WTC11 (cell line): ENCODE results near the gene HEXD. TPM values are rescaled to one million over a fixed set of nuclear protein-coding genes. Genes with fewer than 3 reads are reported as not detected.

Source experiments
- ATAC-seq: fragments of 200-7000 bp; cut with Tn5 transposase; 2 replicates; pipeline ENCODE4 v1.10.0; 2021; ENCODE audit warnings: mild to moderate bottlenecking, moderate library complexity
- CTCF ChIA-PET: fragments of 300-600 bp; sonication (Branson Sonifier 250); formaldehyde crosslinking; loops from one replicate; lab custom pipeline; 2021; ENCODE audit warnings: antibody characterized with exemption; lab: Charles Lee
- POLR2A ChIA-PET: fragments of 350-600 bp; sonication (Branson Sonifier 250); formaldehyde crosslinking; loops from one replicate; lab custom pipeline; 2021; ENCODE audit warnings: antibody characterized with exemption; lab: Charles Lee
- DNase-seq: peaks from one replicate; pipeline ENCODE4 v3.0.0; 2021; ENCODE audit warnings: low spot score
- H3K27ac Mint-ChIP-seq: 2 replicates; pipeline ENCODE4 v1.8.0; 2021; ENCODE audit warnings: mixed read lengths
- H3K27me3 Mint-ChIP-seq: 2 replicates; pipeline ENCODE4 v1.8.0; 2021; ENCODE audit warnings: low read depth, mild to moderate bottlenecking, moderate library complexity, mixed read lengths
- H3K36me3 Mint-ChIP-seq: 2 replicates; pipeline ENCODE4 v1.8.0; 2021; ENCODE audit warnings: mixed read lengths
- H3K4me1 Mint-ChIP-seq: 2 replicates; pipeline ENCODE4 v1.8.0; 2022; ENCODE audit warnings: mixed read lengths
- H3K4me3 Mint-ChIP-seq: 2 replicates; pipeline ENCODE4 v1.8.0; 2021; ENCODE audit warnings: mild to moderate bottlenecking, moderate library complexity, mixed read lengths
- H3K9me3 Mint-ChIP-seq: 2 replicates; pipeline ENCODE4 v1.8.0; 2021; ENCODE audit warnings: mixed read lengths
- CREM ChIP-seq: sonication (generic); formaldehyde crosslinking; IDR thresholded peaks from 2 replicates; pipeline ENCODE4 v1.8.1; 2022; ENCODE audit warnings: mild to moderate bottlenecking, missing genetic modification reagents, moderate library complexity
- ELF4 ChIP-seq: sonication (generic); formaldehyde crosslinking; IDR thresholded peaks from 2 replicates; pipeline ENCODE4 v1.8.1; 2022; ENCODE audit warnings: low read depth, mild to moderate bottlenecking, moderate library complexity, missing genetic modification reagents
- EMX1 ChIP-seq: fragments of 250-450 bp; sonication (Bioruptor Pico); IDR thresholded peaks from 2 replicates; pipeline ENCODE4 v1.8.0; 2021; ENCODE audit warnings: mild to moderate bottlenecking
- GRHL2 ChIP-seq: fragments of 250-450 bp; sonication (Bioruptor Pico); IDR thresholded peaks from 2 replicates; pipeline ENCODE4 v1.8.0; 2022; ENCODE audit warnings: mild to moderate bottlenecking, moderate library complexity; ENCODE audit not compliant: insufficient replicate concordance, severe bottlenecking
- IRF2 ChIP-seq: sonication (generic); formaldehyde crosslinking; IDR thresholded peaks from 2 replicates; pipeline ENCODE4 v1.8.0; 2022; ENCODE audit warnings: low read depth, missing genetic modification reagents, borderline replicate concordance
- NR2C2 ChIP-seq: sonication (generic); formaldehyde crosslinking; IDR thresholded peaks from 2 replicates; pipeline ENCODE4 v1.8.0; 2022; ENCODE audit warnings: mild to moderate bottlenecking, missing genetic modification reagents
- OVOL2 ChIP-seq: fragments of 250-450 bp; sonication (Bioruptor Pico); IDR thresholded peaks from 2 replicates; pipeline ENCODE4 v1.9.0; 2021; ENCODE audit warnings: mild to moderate bottlenecking, borderline replicate concordance
- RELA ChIP-seq: sonication (generic); formaldehyde crosslinking; IDR thresholded peaks from 2 replicates; pipeline ENCODE4 v1.8.1; 2022; ENCODE audit warnings: missing genetic modification reagents, mild to moderate bottlenecking, borderline replicate concordance
- RORB ChIP-seq: fragments of 250-450 bp; sonication (Bioruptor Pico); IDR thresholded peaks from 2 replicates; pipeline ENCODE4 v1.9.0; 2021; ENCODE audit warnings: mild to moderate bottlenecking
- TCF7 ChIP-seq: sonication (generic); formaldehyde crosslinking; IDR thresholded peaks from 2 replicates; pipeline ENCODE4 v1.8.0; 2022; ENCODE audit warnings: mild to moderate bottlenecking, low read depth, missing genetic modification reagents, moderate library complexity
- ZNF121 ChIP-seq: sonication (generic); formaldehyde crosslinking; IDR thresholded peaks from 2 replicates; pipeline ENCODE4 v1.8.0; 2023; ENCODE audit warnings: missing genetic modification reagents
- ZNF138 ChIP-seq: sonication (generic); formaldehyde crosslinking; conservative IDR thresholded peaks from 2 replicates; pipeline ENCODE4 v1.8.1; 2022; ENCODE audit warnings: mild to moderate bottlenecking, moderate library complexity, missing genetic modification reagents
- total RNA-seq: library from RNA; stranded (reverse); gene quantifications from 3 replicates; pipeline ENCODE4 v1.2.3, GENCODE V29; 2021
- TF ChIP-seq, protein P1 (sequence below): sonication (generic); formaldehyde crosslinking; conservative IDR thresholded peaks from 2 replicates; pipeline ENCODE4 v1.8.1; 2022; ENCODE audit warnings: mild to moderate bottlenecking, missing genetic modification reagents
- TF ChIP-seq, protein P2 (sequence below): fragments of 250-450 bp; sonication (Bioruptor Pico); conservative IDR thresholded peaks from 2 replicates; pipeline ENCODE4 v1.9.0; 2021; ENCODE audit warnings: mild to moderate bottlenecking
- TF ChIP-seq, protein P3 (sequence below): sonication (generic); formaldehyde crosslinking; IDR thresholded peaks from 2 replicates; pipeline ENCODE4 v1.8.0; 2022; ENCODE audit warnings: mild to moderate bottlenecking, missing genetic modification reagents
- TF ChIP-seq, protein P4 (sequence below): sonication (generic); formaldehyde crosslinking; IDR thresholded peaks from 2 replicates; pipeline ENCODE4 v1.8.1; 2022; ENCODE audit warnings: mild to moderate bottlenecking, moderate library complexity, missing genetic modification reagents
- TF ChIP-seq, protein P5 (sequence below): sonication (generic); formaldehyde crosslinking; IDR thresholded peaks from 2 replicates; pipeline ENCODE4 v1.8.1; 2023; ENCODE audit warnings: mild to moderate bottlenecking, missing genetic modification reagents, moderate library complexity
- TF ChIP-seq, protein P6 (sequence below): sonication (generic); formaldehyde crosslinking; IDR thresholded peaks from 2 replicates; pipeline ENCODE4 v1.8.1; 2023; ENCODE audit warnings: mild to moderate bottlenecking, missing genetic modification reagents, borderline replicate concordance
- TF ChIP-seq, protein P7 (sequence below): sonication (generic); formaldehyde crosslinking; IDR thresholded peaks from 2 replicates; pipeline ENCODE4 v1.8.0; 2023; ENCODE audit warnings: mild to moderate bottlenecking, missing genetic modification reagents
- TF ChIP-seq, protein P8 (sequence below): sonication (generic); formaldehyde crosslinking; IDR thresholded peaks from 2 replicates; pipeline ENCODE4 v1.8.1; 2023; ENCODE audit warnings: mild to moderate bottlenecking, missing genetic modification reagents, moderate library complexity

HEXD gene
- total RNA-seq, 1 experiment from 2014 or later = 36.0 TPM

DNA sequence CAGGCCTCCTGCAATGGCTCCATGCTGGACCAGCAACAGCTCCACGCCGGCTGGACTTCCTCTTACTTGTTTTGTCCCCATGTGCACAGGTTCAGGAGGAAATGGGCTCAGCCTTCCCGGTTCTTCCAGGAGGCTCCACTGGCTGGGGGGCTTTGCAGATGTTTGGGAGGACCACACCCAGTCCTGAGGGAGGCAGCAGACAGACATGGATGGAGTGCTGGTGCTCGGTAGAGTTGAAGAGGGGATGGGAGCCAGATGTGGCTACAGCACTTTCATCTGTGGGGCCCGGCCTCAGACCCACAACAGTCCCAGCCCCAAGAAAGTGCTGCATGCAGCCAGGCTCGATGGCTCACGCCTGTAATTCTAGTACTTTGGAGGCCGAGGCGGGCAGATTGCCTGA lies 62.2 kb downstream of the HEXD start:
- no peaks in the 10 kb centered on the region for H3K4me1 Mint-ChIP-seq
- H3K4me3 Mint-ChIP-seq = no peak overlapping the region
- DNase-seq (no peak), ATAC-seq (no peak)
- no peaks in the 10 kb centered on the region for H3K27me3 Mint-ChIP-seq
- H3K36me3 Mint-ChIP-seq = peaks cover 47% of the 10 kb centered on the region
- H3K27ac Mint-ChIP-seq = no peak overlapping the region
- H3K9me3 Mint-ChIP-seq = no peaks in the 10 kb centered on the region
- CTCF ChIA-PET = interaction anchor here (0.6 to 1.5 kb wide), 6 partner anchors 14 to 81 kb away, joined by 3 to 6 read pairs (median 4); no protein-coding TSS in a partner anchor
- TF ChIP-seq, protein P1, sequence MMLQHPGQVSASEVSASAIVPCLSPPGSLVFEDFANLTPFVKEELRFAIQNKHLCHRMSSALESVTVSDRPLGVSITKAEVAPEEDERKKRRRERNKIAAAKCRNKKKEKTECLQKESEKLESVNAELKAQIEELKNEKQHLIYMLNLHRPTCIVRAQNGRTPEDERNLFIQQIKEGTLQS (CRISPR knock-in tag) = no peak
- no peak for TF ChIP-seq TCF7 (CRISPR knock-in tag)
- TF ChIP-seq, protein P2, sequence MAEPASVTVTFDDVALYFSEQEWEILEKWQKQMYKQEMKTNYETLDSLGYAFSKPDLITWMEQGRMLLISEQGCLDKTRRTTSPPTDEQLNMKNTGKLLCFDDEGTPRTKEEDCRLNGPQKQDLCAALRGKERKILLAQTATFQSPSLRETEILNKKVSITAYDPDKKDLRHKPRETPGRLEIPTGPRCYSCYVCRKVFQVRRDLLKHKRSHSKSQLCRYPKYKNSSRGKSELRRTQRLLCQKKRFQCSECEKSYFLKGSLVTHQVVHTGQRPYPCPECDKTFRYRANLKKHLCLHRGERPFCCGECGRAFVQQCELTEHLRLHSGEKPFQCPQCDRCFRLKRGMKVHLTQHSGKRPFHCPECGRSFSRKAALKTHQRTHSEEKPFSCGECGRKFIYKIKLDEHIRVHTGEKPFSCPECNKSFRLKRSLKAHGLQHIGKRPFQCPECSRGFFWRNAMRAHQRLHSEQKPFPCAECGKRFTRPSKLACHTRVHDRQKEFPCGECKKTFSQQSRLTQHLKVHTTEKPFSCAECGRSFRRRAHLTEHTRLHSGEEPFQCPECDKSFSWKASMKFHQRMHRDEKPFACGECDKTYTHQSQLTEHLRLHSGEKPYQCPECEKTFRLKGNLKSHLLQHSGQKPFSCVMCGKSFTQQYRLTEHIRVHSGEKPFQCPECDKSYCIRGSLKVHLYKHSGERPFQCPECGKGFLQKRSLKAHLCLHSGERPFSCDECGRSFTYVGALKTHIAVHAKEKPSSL (CRISPR knock-in tag) = no peak
- no peak for TF ChIP-seq ZNF138 (CRISPR knock-in tag)
- TF ChIP-seq, protein P3, sequence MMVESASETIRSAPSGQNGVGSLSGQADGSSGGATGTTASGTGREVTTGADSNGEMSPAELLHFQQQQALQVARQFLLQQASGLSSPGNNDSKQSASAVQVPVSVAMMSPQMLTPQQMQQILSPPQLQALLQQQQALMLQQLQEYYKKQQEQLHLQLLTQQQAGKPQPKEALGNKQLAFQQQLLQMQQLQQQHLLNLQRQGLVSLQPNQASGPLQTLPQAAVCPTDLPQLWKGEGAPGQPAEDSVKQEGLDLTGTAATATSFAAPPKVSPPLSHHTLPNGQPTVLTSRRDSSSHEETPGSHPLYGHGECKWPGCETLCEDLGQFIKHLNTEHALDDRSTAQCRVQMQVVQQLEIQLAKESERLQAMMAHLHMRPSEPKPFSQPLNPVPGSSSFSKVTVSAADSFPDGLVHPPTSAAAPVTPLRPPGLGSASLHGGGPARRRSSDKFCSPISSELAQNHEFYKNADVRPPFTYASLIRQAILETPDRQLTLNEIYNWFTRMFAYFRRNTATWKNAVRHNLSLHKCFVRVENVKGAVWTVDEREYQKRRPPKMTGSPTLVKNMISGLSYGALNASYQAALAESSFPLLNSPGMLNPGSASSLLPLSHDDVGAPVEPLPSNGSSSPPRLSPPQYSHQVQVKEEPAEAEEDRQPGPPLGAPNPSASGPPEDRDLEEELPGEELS (CRISPR knock-in tag) = no peak
- no peak for TF ChIP-seq IRF2 (CRISPR knock-in tag)
- TF ChIP-seq, protein P4, sequence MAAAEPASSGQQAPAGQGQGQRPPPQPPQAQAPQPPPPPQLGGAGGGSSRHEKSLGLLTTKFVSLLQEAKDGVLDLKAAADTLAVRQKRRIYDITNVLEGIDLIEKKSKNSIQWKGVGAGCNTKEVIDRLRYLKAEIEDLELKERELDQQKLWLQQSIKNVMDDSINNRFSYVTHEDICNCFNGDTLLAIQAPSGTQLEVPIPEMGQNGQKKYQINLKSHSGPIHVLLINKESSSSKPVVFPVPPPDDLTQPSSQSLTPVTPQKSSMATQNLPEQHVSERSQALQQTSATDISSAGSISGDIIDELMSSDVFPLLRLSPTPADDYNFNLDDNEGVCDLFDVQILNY (CRISPR knock-in tag) = no peak
- TF ChIP-seq OVOL2 = no peak
- TF ChIP-seq CREM (CRISPR knock-in tag) = no peak
- POLR2A ChIA-PET = interaction anchor here (0.6 kb wide), 1 partner anchor 308 kb away, joined by 3 read pairs; no protein-coding TSS in a partner anchor

DNA sequence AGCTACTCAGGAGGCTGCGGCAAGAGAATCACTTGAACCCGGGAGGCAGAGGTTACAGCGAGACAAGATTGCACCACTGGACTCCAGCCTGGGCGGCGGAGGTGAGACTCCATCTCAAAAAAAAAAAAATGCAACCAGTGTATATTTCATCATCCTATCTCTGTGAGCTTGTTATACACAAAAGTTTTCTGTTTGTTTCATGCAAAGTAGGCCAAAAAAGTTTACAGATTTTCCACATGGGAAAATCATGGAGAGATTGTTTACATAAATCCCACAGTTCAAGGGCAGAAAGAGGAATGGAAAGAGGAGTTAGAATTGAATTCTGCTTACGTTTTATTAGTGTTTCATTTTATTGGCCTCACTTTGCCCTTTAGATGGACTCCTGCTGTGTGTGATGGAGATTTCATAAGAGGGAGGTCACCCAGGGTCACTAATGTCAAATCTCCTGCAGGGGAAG lies 65.1 kb downstream of the HEXD start:
- H3K9me3 Mint-ChIP-seq = no peaks in the 10 kb centered on the region

More for the DNA sequence above, 65.1 kb downstream of the HEXD start:
- Mint-ChIP-seq H3K27ac (no peak overlapping the region), H3K4me1 (no peaks in the 10 kb centered on the region), H3K4me3 (no peak overlapping the region), H3K36me3 (peaks cover 64% of the 10 kb centered on the region), H3K27me3 (no peaks in the 10 kb centered on the region)
- ChIA-PET CTCF (no interaction called here), POLR2A (no interaction called here)
- TF ChIP-seq NR2C2 (CRISPR knock-in tag) (no peak), GRHL2 (CRISPR knock-in tag) (no peak), ZNF121 (no peak), EMX1 (CRISPR knock-in tag) (no peak), ELF4 (CRISPR knock-in tag) (no peak), RELA (CRISPR knock-in tag) (no peak), RORB (no peak)
- TF ChIP-seq, protein P5, sequence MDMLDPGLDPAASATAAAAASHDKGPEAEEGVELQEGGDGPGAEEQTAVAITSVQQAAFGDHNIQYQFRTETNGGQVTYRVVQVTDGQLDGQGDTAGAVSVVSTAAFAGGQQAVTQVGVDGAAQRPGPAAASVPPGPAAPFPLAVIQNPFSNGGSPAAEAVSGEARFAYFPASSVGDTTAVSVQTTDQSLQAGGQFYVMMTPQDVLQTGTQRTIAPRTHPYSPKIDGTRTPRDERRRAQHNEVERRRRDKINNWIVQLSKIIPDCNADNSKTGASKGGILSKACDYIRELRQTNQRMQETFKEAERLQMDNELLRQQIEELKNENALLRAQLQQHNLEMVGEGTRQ (CRISPR knock-in tag) = no peak
- TF ChIP-seq, protein P6, sequence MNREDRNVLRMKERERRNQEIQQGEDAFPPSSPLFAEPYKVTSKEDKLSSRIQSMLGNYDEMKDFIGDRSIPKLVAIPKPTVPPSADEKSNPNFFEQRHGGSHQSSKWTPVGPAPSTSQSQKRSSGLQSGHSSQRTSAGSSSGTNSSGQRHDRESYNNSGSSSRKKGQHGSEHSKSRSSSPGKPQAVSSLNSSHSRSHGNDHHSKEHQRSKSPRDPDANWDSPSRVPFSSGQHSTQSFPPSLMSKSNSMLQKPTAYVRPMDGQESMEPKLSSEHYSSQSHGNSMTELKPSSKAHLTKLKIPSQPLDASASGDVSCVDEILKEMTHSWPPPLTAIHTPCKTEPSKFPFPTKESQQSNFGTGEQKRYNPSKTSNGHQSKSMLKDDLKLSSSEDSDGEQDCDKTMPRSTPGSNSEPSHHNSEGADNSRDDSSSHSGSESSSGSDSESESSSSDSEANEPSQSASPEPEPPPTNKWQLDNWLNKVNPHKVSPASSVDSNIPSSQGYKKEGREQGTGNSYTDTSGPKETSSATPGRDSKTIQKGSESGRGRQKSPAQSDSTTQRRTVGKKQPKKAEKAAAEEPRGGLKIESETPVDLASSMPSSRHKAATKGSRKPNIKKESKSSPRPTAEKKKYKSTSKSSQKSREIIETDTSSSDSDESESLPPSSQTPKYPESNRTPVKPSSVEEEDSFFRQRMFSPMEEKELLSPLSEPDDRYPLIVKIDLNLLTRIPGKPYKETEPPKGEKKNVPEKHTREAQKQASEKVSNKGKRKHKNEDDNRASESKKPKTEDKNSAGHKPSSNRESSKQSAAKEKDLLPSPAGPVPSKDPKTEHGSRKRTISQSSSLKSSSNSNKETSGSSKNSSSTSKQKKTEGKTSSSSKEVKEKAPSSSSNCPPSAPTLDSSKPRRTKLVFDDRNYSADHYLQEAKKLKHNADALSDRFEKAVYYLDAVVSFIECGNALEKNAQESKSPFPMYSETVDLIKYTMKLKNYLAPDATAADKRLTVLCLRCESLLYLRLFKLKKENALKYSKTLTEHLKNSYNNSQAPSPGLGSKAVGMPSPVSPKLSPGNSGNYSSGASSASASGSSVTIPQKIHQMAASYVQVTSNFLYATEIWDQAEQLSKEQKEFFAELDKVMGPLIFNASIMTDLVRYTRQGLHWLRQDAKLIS (CRISPR knock-in tag) = no peak
- TF ChIP-seq, protein P7, sequence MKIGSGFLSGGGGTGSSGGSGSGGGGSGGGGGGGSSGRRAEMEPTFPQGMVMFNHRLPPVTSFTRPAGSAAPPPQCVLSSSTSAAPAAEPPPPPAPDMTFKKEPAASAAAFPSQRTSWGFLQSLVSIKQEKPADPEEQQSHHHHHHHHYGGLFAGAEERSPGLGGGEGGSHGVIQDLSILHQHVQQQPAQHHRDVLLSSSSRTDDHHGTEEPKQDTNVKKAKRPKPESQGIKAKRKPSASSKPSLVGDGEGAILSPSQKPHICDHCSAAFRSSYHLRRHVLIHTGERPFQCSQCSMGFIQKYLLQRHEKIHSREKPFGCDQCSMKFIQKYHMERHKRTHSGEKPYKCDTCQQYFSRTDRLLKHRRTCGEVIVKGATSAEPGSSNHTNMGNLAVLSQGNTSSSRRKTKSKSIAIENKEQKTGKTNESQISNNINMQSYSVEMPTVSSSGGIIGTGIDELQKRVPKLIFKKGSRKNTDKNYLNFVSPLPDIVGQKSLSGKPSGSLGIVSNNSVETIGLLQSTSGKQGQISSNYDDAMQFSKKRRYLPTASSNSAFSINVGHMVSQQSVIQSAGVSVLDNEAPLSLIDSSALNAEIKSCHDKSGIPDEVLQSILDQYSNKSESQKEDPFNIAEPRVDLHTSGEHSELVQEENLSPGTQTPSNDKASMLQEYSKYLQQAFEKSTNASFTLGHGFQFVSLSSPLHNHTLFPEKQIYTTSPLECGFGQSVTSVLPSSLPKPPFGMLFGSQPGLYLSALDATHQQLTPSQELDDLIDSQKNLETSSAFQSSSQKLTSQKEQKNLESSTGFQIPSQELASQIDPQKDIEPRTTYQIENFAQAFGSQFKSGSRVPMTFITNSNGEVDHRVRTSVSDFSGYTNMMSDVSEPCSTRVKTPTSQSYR (CRISPR knock-in tag) = no peak
- TF ChIP-seq, protein P8, sequence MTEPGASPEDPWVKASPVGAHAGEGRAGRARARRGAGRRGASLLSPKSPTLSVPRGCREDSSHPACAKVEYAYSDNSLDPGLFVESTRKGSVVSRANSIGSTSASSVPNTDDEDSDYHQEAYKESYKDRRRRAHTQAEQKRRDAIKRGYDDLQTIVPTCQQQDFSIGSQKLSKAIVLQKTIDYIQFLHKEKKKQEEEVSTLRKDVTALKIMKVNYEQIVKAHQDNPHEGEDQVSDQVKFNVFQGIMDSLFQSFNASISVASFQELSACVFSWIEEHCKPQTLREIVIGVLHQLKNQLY = no peak
- DNase-seq (no peak), ATAC-seq (no peak)
